PC-3 (cell line): ENCODE data around the gene BIVM. TPM values are rescaled to one million over a fixed set of nuclear protein-coding genes. Genes with fewer than 3 reads are reported as not detected.

Experiments
- ATAC-seq: fragments of 200-7000 bp; cut with Tn5 transposase; 2 replicates; pipeline ENCODE4 v1.9.1; 2020; ENCODE audit warnings: mild to moderate bottlenecking, moderate library complexity
- BruUV-seq: library from RNA; stranded (reverse); fragments of 400-500 nt; replicated peaks from 2 replicates; lab custom pipeline; 2021; lab: Mats Ljungman, UMichigan
- CTCF ChIA-PET: fragments of 300-600 bp; sonication (Branson Sonifier 250); formaldehyde crosslinking; loops from one replicate; lab custom pipeline; 2022; ENCODE audit warnings: antibody characterized with exemption; lab: Charles Lee
- POLR2A ChIA-PET: fragments of 300-600 bp; sonication (Branson Sonifier 250); formaldehyde crosslinking; loops from one replicate; lab custom pipeline; 2022; ENCODE audit warnings: antibody characterized with exemption; ENCODE audit not compliant: unreplicated experiment; lab: Charles Lee
- DNase-seq: peaks from one replicate; pipeline ENCODE4 v3.0.0-alpha.2; 2015
- H2AFZ ChIP-seq: fragments of 300-600 bp; sonication (generic); 2 replicates; pipeline ENCODE4 v1.6.0; 2016; ENCODE audit warnings: antibody characterized with exemption, low read length
- H3F3A ChIP-seq: fragments of 300-600 bp; sonication (generic); one replicate; pipeline ENCODE4 v1.6.0; 2017; ENCODE audit warnings: antibody characterized with exemption, low read length, control low read depth, mild to moderate bottlenecking; ENCODE audit not compliant: unreplicated experiment
- H3K27ac ChIP-seq: fragments of 300-600 bp; sonication (generic); 2 replicates; pipeline ENCODE4 v1.5.1; 2016; ENCODE audit warnings: mild to moderate bottlenecking, low read length
- H3K27me3 ChIP-seq: fragments of 300-600 bp; sonication (generic); 2 replicates; pipeline ENCODE4 v1.6.1; 2016; ENCODE audit warnings: low read length, mixed read lengths
- H3K36me3 ChIP-seq: fragments of 300-600 bp; sonication (generic); 2 replicates; pipeline ENCODE4 v1.6.1; 2016; ENCODE audit warnings: low read depth, mixed run types, low read length, mixed read lengths
- H3K4me1 ChIP-seq: fragments of 300-600 bp; sonication (generic); 2 replicates; pipeline ENCODE4 v1.5.1; 2016; ENCODE audit warnings: low read length; ENCODE audit not compliant: insufficient read depth
- H3K4me2 ChIP-seq: fragments of 300-600 bp; sonication (generic); 2 replicates; pipeline ENCODE4 v1.6.0; 2016; ENCODE audit warnings: low read length
- H3K4me3 ChIP-seq: fragments of 300-600 bp; sonication (generic); 2 replicates; pipeline ENCODE4 v1.5.1; 2016; ENCODE audit warnings: mild to moderate bottlenecking, low read length, mixed read lengths
- H3K79me2 ChIP-seq: fragments of 300-600 bp; sonication (generic); 2 replicates; pipeline ENCODE4 v1.6.1; 2017; ENCODE audit warnings: low read length, mixed read lengths
- H3K9ac ChIP-seq: fragments of 300-600 bp; sonication (generic); 2 replicates; pipeline ENCODE4 v1.6.0; 2016; ENCODE audit warnings: mild to moderate bottlenecking, low read length
- H3K9me2 ChIP-seq: fragments of 300-600 bp; sonication (generic); replicated peaks from 2 replicates; pipeline ENCODE4 v1.6.1; 2016; ENCODE audit warnings: mixed run types, low read length, mixed read lengths
- H3K9me3 ChIP-seq: fragments of 300-600 bp; sonication (generic); 2 replicates; pipeline ENCODE4 v1.6.1; 2016; ENCODE audit warnings: low read length, mixed read lengths
- H4K20me1 ChIP-seq: fragments of 300-600 bp; sonication (generic); 2 replicates; pipeline ENCODE4 v1.6.1; 2016; ENCODE audit warnings: low read length, mixed read lengths
- EZH2 ChIP-seq: fragments of 300-600 bp; sonication (generic); IDR thresholded peaks from one replicate; pipeline ENCODE4 v1.6.1; 2017; ENCODE audit warnings: antibody characterized with exemption, mild to moderate bottlenecking, low read length; ENCODE audit not compliant: unreplicated experiment
- EZH2phosphoT487 ChIP-seq: fragments of 300-600 bp; sonication (generic); IDR thresholded peaks from 2 replicates; pipeline ENCODE4 v1.6.1; 2018; ENCODE audit warnings: mild to moderate bottlenecking, antibody characterized with exemption, low read length, borderline replicate concordance
- intact Hi-C: fragments of 100-400 bp; cut with micrococcal nuclease; formaldehyde crosslinking; loops from 2 replicates; pipeline ENCODE4 v1.9.0; 2023
- total RNA-seq: library from RNA; depleted of rRNA; stranded (reverse); fragments of >200 nt; gene quantifications from 2 replicates; pipeline ENCODE4 v1.2.3, GENCODE V29; 2014
- TF ChIP-seq, protein P1 (sequence below): fragments of 300-600 bp; sonication (generic); conservative IDR thresholded peaks from 2 replicates; pipeline ENCODE4 v1.5.1; 2017; ENCODE audit warnings: antibody characterized with exemption, low read depth, mild to moderate bottlenecking, low read length

The BIVM gene
- total RNA-seq, 1 experiment from 2014 or later, result 6.7 TPM

DNA sequence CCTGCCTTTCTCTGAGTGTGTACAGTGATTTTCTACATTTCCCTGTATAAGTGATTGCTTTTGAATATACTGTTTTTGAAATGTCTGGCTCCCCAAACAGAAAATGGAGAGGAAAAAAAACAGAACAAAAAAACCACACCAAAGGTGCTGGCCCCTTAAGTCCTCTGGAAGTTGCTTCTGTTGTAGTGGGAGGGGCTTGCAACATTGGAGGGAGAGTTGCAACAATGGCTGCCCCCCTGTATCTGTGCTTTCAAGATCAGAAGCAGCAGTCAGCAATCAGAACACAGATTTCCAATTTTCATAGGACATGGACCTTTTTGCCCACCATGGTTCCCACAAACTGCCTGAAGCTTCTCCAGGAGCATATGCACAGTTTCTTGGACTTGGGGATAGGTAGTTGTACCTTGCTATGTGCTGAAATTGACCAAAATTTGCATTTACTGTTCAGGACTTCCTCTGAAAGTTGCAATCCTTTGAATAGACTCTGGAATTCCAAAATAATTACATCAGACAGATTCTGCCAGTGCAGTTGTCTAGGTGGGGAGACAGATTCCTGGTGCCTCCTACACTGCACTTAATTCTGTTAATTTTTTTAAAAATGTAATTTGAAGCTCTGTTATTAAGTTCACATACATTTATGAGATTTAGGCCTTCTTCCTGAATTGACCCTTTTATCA is 13.8 kb downstream of the BIVM start:
- intact Hi-C loops, result no loop called here
- no peak for TF ChIP-seq EZH2phosphoT487
- Histone ChIP-seq H3K4me3 (no peak overlapping the region), H3K4me2 (no peak overlapping the region), H3K9ac (no peak overlapping the region), H3K27ac (no peak overlapping the region), H3K9me3 (no peaks in the 10 kb centered on the region), H3K79me2 (0 out of 2 replicates have a peak, but pooled peaks cover 4% of the 10 kb centered on the region), H3K27me3 (no peaks in the 10 kb centered on the region), H3F3A (no peaks in the 10 kb centered on the region), H3K36me3 (no peaks in the 10 kb centered on the region), H3K4me1 (no peaks in the 10 kb centered on the region), H2AFZ (no peak overlapping the region), H3K9me2 (no peaks in the 10 kb centered on the region), H4K20me1 (no peaks in the 10 kb centered on the region)
- ChIA-PET POLR2A (no interaction called here), CTCF (no interaction called here)
- no TSS peak for BruUV-seq
- ATAC-seq, result no peak
- no peak for DNase-seq

- TF ChIP-seq, protein P1, sequence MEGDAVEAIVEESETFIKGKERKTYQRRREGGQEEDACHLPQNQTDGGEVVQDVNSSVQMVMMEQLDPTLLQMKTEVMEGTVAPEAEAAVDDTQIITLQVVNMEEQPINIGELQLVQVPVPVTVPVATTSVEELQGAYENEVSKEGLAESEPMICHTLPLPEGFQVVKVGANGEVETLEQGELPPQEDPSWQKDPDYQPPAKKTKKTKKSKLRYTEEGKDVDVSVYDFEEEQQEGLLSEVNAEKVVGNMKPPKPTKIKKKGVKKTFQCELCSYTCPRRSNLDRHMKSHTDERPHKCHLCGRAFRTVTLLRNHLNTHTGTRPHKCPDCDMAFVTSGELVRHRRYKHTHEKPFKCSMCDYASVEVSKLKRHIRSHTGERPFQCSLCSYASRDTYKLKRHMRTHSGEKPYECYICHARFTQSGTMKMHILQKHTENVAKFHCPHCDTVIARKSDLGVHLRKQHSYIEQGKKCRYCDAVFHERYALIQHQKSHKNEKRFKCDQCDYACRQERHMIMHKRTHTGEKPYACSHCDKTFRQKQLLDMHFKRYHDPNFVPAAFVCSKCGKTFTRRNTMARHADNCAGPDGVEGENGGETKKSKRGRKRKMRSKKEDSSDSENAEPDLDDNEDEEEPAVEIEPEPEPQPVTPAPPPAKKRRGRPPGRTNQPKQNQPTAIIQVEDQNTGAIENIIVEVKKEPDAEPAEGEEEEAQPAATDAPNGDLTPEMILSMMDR, result no peak
- TF ChIP-seq EZH2phosphoT487 (no peak), EZH2 (no peak)
- Histone ChIP-seq H3K9ac (no peak overlapping the region), H3K9me2 (no peaks in the 10 kb centered on the region), H3K27me3 (no peaks in the 10 kb centered on the region), H3K9me3 (no peaks in the 10 kb centered on the region), H3K36me3 (no peaks in the 10 kb centered on the region), H3F3A (no peaks in the 10 kb centered on the region), H3K4me1 (no peaks in the 10 kb centered on the region), H2AFZ (no peak overlapping the region), H3K79me2 (0 out of 2 replicates have a peak, but pooled peaks cover 4% of the 10 kb centered on the region), H3K4me3 (no peak overlapping the region), H4K20me1 (no peaks in the 10 kb centered on the region), H3K4me2 (no peak overlapping the region), H3K27ac (no peak overlapping the region)
- intact Hi-C loops, result no loop called here
- CTCF ChIA-PET, result no interaction called here
- DNase-seq (no peak), ATAC-seq (no peak)
- BruUV-seq, result no TSS peak
- POLR2A ChIA-PET, result no interaction called here
Measured at GRCh38 chr13:102814025-102814607, 15.2 kb downstream of the BIVM start.

DNA sequence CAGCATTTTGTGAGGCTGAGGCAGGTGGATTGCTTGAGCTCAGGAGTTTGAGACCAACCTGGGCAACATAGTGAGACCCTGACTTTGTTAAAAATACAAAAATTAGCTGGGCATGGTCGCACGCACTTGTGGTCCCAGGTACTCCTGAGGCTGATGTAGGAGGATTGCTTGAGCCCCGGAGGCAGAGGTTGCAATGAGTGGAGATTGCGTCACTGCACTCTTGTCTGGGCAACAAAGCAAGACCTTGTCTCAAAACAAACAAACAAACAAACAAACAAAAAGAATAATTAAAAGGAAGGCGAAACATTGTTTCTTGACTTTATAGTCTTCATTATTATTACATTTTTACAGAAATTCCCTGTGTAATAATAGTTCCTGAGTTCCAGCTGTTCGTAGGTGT is 15.9 kb downstream of the BIVM start:
- intact Hi-C loops, result no loop called here
- Histone ChIP-seq H3K36me3 (no peaks in the 10 kb centered on the region), H3K27ac (no peak overlapping the region), H3K4me3 (no peak overlapping the region), H3K4me2 (no peak overlapping the region), H3K4me1 (no peaks in the 10 kb centered on the region), H3F3A (no peaks in the 10 kb centered on the region), H3K9me3 (no peaks in the 10 kb centered on the region), H3K9me2 (no peaks in the 10 kb centered on the region), H4K20me1 (no peaks in the 10 kb centered on the region), H2AFZ (no peak overlapping the region), H3K9ac (no peak overlapping the region), H3K27me3 (no peaks in the 10 kb centered on the region), H3K79me2 (0 out of 2 replicates have a peak, but pooled peaks cover 4% of the 10 kb centered on the region)
- ChIA-PET CTCF (no interaction called here), POLR2A (no interaction called here)
- DNase-seq (no peak), ATAC-seq (no peak)
- TF ChIP-seq EZH2phosphoT487 (no peak), EZH2 (no peak)
- TF ChIP-seq, protein P1, result no peak
- no TSS peak for BruUV-seq
